Measurements from ENCODE around the gene SLC16A4.
A peak's percentile ranks its signal among the peaks of the same experiment; 100 is the strongest.

SLC16A4 gene

GRCh38 chr1:110355321-110355720, 35.5 kb downstream of the SLC16A4 start:
- peaks cover 40% of the 10 kb centered on the region for H3K36me3 Mint-ChIP-seq (ENCODE audit: low read depth)
- H3K27me3 Mint-ChIP-seq, result no peaks in the 10 kb centered on the region
- peak overlapping the region; percentile 29 for H3K27ac Mint-ChIP-seq
- no peaks in the 10 kb centered on the region for H3K9me3 Mint-ChIP-seq
- H3K4me1 Mint-ChIP-seq (ENCODE audit: low read depth), result peaks cover 46% of the 10 kb centered on the region
- no peak overlapping the region for H3K4me3 Mint-ChIP-seq

DNA sequence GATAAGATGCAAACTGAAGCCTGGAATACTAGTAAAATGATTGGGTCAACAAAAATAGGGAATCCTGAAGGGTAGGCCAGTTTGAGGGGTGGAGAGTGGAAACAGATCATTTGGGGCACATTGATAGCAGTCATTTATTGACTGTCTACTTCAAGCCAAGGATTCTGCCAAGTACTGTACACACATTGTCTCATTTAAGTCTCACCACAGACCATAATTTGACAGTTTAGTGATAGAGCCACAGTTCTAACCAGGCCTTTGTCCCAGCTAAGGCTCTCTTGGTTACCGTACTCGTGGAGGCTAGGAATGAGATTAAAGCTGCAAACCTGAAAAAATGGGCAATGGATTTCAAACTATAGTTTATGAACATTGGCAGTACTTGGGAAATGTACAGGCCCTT, 40.5 kb downstream of the SLC16A4 start:
- peaks cover 83% of the 10 kb centered on the region for H3K4me1 Mint-ChIP-seq (ENCODE audit: low read depth)
- H3K36me3 Mint-ChIP-seq (ENCODE audit: low read depth), result peaks cover 62% of the 10 kb centered on the region
- H3K4me3 Mint-ChIP-seq, result no peak overlapping the region
- no peaks in the 10 kb centered on the region for H3K9me3 Mint-ChIP-seq
- H3K27me3 Mint-ChIP-seq, result no peaks in the 10 kb centered on the region
- peak overlapping the region; percentile 38 for H3K27ac Mint-ChIP-seq

DNA sequence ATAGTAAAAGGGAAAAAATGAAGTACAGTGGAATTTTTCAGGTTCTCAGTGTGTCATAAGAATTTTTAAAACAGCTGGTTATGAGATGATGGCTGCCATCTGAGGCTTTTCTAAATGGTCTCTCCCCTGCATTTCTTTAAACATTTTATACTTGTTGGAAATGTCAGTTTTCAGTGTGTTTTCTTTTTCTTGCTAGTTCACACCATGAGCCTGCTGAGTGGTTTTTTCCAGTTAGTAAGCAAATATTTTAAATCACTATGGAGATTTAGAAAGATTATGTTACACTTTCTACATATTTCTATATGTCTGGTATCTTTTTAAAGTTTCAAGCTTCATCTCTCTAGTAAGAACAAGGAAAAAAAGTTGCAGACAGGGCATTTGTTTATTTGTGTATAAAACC, 42.1 kb downstream of the SLC16A4 start:
- Mint-ChIP-seq H3K36me3 (ENCODE audit: low read depth) (peaks cover 70% of the 10 kb centered on the region), H3K27ac (peak overlapping the region; percentile 24), H3K27me3 (no peaks in the 10 kb centered on the region), H3K4me1 (ENCODE audit: low read depth) (peaks cover 88% of the 10 kb centered on the region), H3K4me3 (peak overlapping the region; percentile 61), H3K9me3 (no peaks in the 10 kb centered on the region)

- Mint-ChIP-seq H3K27ac (no peak overlapping the region), H3K27me3 (no peaks in the 10 kb centered on the region), H3K4me3 (peak overlapping the region; percentile 61), H3K36me3 (ENCODE audit: low read depth) (peaks cover 72% of the 10 kb centered on the region), H3K9me3 (no peaks in the 10 kb centered on the region), H3K4me1 (ENCODE audit: low read depth) (peaks cover 89% of the 10 kb centered on the region)
These were observed 42.8 kb downstream of the SLC16A4 start for GRCh38 chr1:110348050-110348449.

- Mint-ChIP-seq H3K27ac (peak overlapping the region; percentile 74), H3K27me3 (no peaks in the 10 kb centered on the region), H3K36me3 (ENCODE audit: low read depth) (peaks cover 79% of the 10 kb centered on the region), H3K4me1 (ENCODE audit: low read depth) (peaks cover 93% of the 10 kb centered on the region), H3K9me3 (no peaks in the 10 kb centered on the region), H3K4me3 (peak overlapping the region; percentile 47)
These were observed 43.5 kb downstream of the SLC16A4 start for GRCh38 chr1:110347182-110347893.

DNA sequence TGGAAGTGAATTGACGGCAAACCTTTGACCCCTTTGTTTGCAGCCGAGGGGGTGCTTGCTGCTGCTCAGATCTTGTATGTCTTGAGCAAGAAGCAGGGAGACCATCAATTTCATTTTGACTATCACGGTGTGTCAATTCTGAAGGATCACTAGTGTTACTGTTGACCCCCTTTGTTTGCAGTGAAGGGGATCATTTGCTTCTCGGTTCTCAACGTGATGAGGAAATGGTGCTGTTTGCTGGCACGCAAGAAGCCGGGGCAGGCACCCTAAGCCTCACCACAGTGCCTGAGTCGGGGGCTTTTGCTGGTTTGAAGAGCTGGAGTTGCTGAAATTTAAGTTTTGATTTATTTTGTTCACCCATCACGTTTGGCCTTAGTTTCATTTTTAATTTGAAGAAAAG, 44.1 kb downstream of the SLC16A4 start:
- Mint-ChIP-seq H3K36me3 (ENCODE audit: low read depth) (peaks cover 86% of the 10 kb centered on the region), H3K27ac (no peak overlapping the region), H3K4me3 (no peak overlapping the region), H3K9me3 (no peaks in the 10 kb centered on the region), H3K27me3 (no peaks in the 10 kb centered on the region), H3K4me1 (ENCODE audit: low read depth) (peaks cover 96% of the 10 kb centered on the region)

GRCh38 chr1:110345480-110345879, 45.3 kb downstream of the SLC16A4 start:
- no peaks in the 10 kb centered on the region for H3K9me3 Mint-ChIP-seq
- H3K4me3 Mint-ChIP-seq, result peak overlapping the region; percentile 55
- peaks cover 98% of the 10 kb centered on the region for H3K4me1 Mint-ChIP-seq (ENCODE audit: low read depth)
- H3K27me3 Mint-ChIP-seq, result no peaks in the 10 kb centered on the region
- H3K36me3 Mint-ChIP-seq (ENCODE audit: low read depth), result peaks cover 94% of the 10 kb centered on the region
- peak overlapping the region; percentile 4 for H3K27ac Mint-ChIP-seq

GRCh38 chr1:110344152-110344551, 46.7 kb downstream of the SLC16A4 start:
- H3K9me3 Mint-ChIP-seq, result no peaks in the 10 kb centered on the region
- H3K36me3 Mint-ChIP-seq (ENCODE audit: low read depth), result peaks cover 91% of the 10 kb centered on the region
- peaks cover 92% of the 10 kb centered on the region for H3K4me1 Mint-ChIP-seq (ENCODE audit: low read depth)
- H3K27me3 Mint-ChIP-seq, result no peaks in the 10 kb centered on the region
- H3K27ac Mint-ChIP-seq, result peak overlapping the region; percentile 66
- H3K4me3 Mint-ChIP-seq, result no peak overlapping the region

DNA sequence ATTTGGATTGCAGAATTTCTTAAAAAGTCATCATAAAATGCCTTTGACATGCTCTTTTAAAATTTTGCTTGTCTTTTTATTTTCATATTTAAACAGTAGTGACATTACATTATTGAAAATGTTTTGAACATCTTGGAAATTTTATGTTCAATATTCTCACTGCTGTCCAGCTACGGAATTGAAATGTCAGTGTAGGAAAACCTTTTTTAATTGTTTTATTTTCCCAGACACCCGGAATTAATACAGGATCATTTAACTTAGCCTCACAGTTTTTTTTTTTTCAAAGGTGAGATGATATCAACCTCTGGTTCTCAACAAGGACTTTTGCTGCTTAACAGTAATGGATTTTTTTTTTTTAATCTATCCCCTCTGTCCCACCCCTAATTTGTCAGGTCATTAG, 47.6 kb downstream of the SLC16A4 start:
- H3K4me1 Mint-ChIP-seq (ENCODE audit: low read depth), result peaks cover 83% of the 10 kb centered on the region

DNA sequence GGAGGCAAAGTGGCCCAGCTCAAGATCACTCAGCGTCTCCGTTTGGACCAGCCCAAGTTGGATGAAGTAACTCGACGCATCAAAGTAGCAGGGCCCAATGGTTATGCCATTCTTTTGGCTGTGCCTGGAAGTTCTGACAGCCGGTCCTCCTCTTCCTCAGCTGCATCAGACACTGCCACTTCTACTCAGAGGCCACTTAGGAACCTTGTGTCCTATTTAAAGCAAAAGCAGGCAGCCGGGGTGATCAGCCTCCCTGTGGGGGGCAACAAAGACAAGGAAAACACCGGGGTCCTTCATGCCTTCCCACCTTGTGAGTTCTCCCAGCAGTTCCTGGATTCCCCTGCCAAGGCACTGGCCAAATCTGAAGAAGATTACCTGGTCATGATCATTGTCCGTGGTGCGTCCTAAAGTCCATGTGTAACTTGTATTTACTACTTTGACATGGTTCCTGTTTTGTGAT, 48.9 kb downstream of the SLC16A4 start:
- peaks cover 69% of the 10 kb centered on the region for H3K36me3 Mint-ChIP-seq (ENCODE audit: low read depth)
- H3K27ac Mint-ChIP-seq, result no peak overlapping the region
- peaks cover 79% of the 10 kb centered on the region for H3K4me1 Mint-ChIP-seq (ENCODE audit: low read depth)
- H3K27me3 Mint-ChIP-seq, result no peaks in the 10 kb centered on the region
- H3K9me3 Mint-ChIP-seq, result no peaks in the 10 kb centered on the region
- no peak overlapping the region for H3K4me3 Mint-ChIP-seq

More for the DNA sequence above, 47.6 kb downstream of the SLC16A4 start:
- peak overlapping the region; percentile 80 for H3K27ac Mint-ChIP-seq
- no peaks in the 10 kb centered on the region for H3K27me3 Mint-ChIP-seq
- no peak overlapping the region for H3K4me3 Mint-ChIP-seq
- no peaks in the 10 kb centered on the region for H3K9me3 Mint-ChIP-seq
- H3K36me3 Mint-ChIP-seq (ENCODE audit: low read depth), result peaks cover 82% of the 10 kb centered on the region

- peaks cover 63% of the 10 kb centered on the region for H3K36me3 Mint-ChIP-seq (ENCODE audit: low read depth)
- H3K4me3 Mint-ChIP-seq, result no peak overlapping the region
- H3K9me3 Mint-ChIP-seq, result no peaks in the 10 kb centered on the region
- peak overlapping the region; percentile 49 for H3K27ac Mint-ChIP-seq
- H3K4me1 Mint-ChIP-seq (ENCODE audit: low read depth), result peaks cover 79% of the 10 kb centered on the region
- H3K27me3 Mint-ChIP-seq, result no peaks in the 10 kb centered on the region
These were observed 49.5 kb downstream of the SLC16A4 start for GRCh38 chr1:110341146-110341871.

- Mint-ChIP-seq H3K4me3 (no peak overlapping the region), H3K4me1 (ENCODE audit: low read depth) (peaks cover 74% of the 10 kb centered on the region), H3K9me3 (no peaks in the 10 kb centered on the region), H3K27me3 (no peaks in the 10 kb centered on the region), H3K36me3 (ENCODE audit: low read depth) (peaks cover 51% of the 10 kb centered on the region), H3K27ac (no peak overlapping the region)
These were observed 50.7 kb downstream of the SLC16A4 start for GRCh38 chr1:110340207-110340468.

DNA sequence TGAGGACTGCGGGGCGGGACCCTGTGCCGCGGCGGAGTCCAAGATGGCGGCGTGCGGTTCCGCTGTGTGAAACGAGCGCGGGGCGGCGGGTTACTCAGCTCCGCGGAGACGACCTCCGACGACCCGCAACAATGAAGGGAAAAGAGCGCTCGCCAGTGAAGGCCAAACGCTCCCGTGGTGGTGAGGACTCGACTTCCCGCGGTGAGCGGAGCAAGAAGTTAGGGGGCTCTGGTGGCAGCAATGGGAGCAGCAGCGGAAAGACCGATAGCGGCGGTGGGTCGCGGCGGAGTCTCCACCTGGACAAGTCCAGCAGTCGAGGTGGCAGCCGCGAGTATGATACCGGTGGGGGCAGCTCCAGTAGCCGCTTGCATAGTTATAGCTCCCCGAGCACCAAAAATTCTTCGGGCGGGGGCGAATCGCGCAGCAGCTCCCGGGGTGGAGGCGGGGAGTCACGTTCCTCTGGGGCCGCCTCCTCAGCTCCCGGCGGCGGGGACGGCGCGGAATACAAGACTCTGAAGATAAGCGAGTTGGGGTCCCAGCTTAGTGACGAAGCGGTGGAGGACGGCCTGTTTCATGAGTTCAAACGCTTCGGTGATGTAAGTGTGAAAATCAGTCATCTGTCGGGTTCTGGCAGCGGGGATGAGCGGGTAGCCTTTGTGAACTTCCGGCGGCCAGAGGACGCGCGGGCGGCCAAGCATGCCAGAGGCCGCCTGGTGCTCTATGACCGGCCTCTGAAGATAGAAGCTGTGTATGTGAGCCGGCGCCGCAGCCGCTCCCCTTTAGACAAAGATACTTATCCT, 51.2 kb downstream of the SLC16A4 start:
- Mint-ChIP-seq H3K4me1 (ENCODE audit: low read depth) (peaks cover 70% of the 10 kb centered on the region), H3K4me3 (no peak overlapping the region), H3K36me3 (ENCODE audit: low read depth) (peaks cover 48% of the 10 kb centered on the region), H3K27ac (no peak overlapping the region), H3K9me3 (no peaks in the 10 kb centered on the region), H3K27me3 (no peaks in the 10 kb centered on the region)

- no peaks in the 10 kb centered on the region for H3K27me3 Mint-ChIP-seq
- H3K36me3 Mint-ChIP-seq (ENCODE audit: low read depth), result peaks cover 42% of the 10 kb centered on the region
- no peak within 1 kb of the TSS for H3K4me3 Mint-ChIP-seq
- H3K9me3 Mint-ChIP-seq, result no peaks in the 10 kb centered on the region
- no peak within 1 kb of the TSS for H3K27ac Mint-ChIP-seq
- peaks cover 63% of the 10 kb centered on the region for H3K4me1 Mint-ChIP-seq (ENCODE audit: low read depth)
These were observed 51.9 kb downstream of the SLC16A4 start, which contains the start of gene RBM15 for GRCh38 chr1:110338886-110339406. TSS of gene RBM15 (plus strand) at chr1:110339377. CDS start at chr1:110339406, 29 bp downstream.
